SK-N-DZ (cell line): ENCODE results near the gene COL4A4. TPM values are rescaled to one million over a fixed set of nuclear protein-coding genes. Genes with fewer than 3 reads are reported as not detected.
"Not testable (repeated sequence)": the region's sequence is repeated elsewhere in the genome, so short reads cannot be mapped to it uniquely, and the experiment has no call there.

Experiments
- DNase-seq: peaks from one replicate; pipeline ENCODE4 v3.0.0-alpha.2; 2015; ENCODE audit warnings: low spot score
- polyA plus RNA-seq, 2 experiments: library from polyadenylated mRNA; depleted of rRNA; stranded (reverse); fragments of >200 nt; gene quantifications; 2 replicates each; pipeline ENCODE4 v1.2.3, GENCODE V29; 2014

The COL4A4 gene
- polyA plus RNA-seq (2014; cell fraction: cytosol; rRNA removed), result not detected in 2 replicates
- polyA plus RNA-seq (2014; cell fraction: nucleus; rRNA removed), result 0.01 TPM in 1 of 2 replicates, not detected in the other

GRCh38 chr2:227163998-227164762 is at the start of gene COL4A4, which contains the start of gene COL4A3:
Gene COL4A4, minus strand, starts transcription at chr2:227164205. Its CDS starts 16,722 bp downstream, at chr2:227147483.
Gene COL4A3, plus strand, starts transcription at chr2:227164624. Its CDS starts 103 bp downstream, at chr2:227164727.
- DNase-seq, result no peak

DNA sequence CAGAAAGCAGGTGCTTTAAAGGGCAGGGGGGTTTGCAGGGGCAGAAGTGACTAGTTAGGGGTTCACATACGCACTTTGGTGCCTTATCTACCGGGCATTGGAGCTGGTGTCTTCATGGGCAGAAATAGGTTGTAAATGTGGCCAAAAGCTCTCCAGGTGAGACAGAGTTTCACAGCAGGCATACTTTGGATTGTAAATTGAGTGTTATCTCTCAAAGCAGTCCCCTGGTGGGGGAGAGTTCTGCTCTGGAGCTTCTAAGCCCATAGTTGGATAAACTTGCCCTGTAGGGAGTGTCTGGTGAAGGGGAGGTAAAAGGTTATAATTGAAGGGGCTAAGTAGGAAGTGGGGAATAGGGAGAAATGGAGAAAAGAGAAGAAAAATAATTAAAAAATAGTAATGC is 43.6 kb upstream of the COL4A4 start:
- no peak for DNase-seq

DNA sequence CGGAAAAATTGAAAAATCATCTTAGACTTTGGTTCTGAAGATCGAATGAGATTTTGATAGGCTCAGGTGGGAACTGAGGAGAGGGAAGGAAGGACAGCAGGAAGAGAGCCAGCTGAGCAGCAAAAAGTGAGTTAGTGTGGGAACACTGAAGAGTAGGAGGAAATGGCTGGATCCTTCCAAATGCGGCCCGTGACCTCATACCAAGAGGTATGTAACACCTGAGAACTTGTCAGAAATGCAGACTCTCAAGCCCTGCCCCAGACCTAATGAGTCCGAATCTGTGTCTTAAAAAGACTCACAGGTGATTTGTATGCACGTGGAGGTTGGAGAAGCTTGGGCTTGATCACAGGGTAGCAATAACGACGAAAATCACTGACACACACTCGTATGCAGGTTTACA is 42.4 kb upstream of the COL4A4 start:
- DNase-seq, result no peak

GRCh38 chr2:227205701-227206100 is 41.7 kb upstream of the COL4A4 start:
- DNase-seq, result no peak

GRCh38 chr2:227204452-227204851 is 40.4 kb upstream of the COL4A4 start:
- DNase-seq, result no peak

- no peak for DNase-seq
These were observed 37.8 kb upstream of the COL4A4 start for GRCh38 chr2:227201771-227202170.

DNA sequence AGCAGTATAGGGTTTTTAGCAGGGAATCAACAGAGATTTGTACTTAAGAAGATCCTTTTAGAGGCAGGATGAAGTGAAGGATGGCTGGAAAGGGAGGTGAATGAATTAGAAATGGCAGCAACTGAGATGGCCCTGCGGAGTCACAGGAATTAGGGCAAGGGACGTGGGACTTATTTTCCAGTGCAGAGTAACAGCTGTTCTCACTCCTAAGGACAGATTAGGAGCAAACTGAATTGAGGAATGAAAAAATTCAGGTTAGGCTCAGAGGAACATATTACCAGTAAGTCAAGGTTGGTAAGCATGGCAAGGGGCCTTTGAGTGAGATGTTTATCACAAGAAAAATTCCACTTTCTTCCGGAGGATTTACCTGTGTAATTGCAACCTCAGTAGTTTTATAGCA is 34.9 kb upstream of the COL4A4 start:
- DNase-seq, result no peak

DNA sequence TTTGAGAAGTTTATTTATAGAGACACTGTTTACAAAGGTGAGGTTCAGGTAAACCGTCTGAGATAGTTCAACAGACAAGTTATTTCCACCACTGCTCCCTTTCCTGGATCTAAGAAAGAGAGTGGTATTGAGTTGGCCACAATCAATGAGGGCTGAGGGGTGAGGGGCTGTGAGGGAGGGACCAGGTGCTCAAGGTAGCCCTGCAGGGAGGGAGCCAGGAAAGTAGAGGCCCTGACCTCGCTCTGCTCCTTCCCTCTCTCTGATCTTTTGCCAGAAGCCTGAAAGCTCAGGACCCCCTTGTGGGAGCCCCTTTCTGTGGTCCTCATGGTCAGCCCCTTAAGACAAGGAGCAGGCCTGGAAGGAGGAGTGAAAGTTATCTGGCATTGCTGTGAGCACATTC is 30.2 kb upstream of the COL4A4 start:
- DNase-seq, result no peak

GRCh38 chr2:227192491-227192890 is 28.5 kb upstream of the COL4A4 start:
- no peak for DNase-seq

GRCh38 chr2:227191367-227191766 is 27.4 kb upstream of the COL4A4 start:
- DNase-seq, result peak; percentile 10

DNA sequence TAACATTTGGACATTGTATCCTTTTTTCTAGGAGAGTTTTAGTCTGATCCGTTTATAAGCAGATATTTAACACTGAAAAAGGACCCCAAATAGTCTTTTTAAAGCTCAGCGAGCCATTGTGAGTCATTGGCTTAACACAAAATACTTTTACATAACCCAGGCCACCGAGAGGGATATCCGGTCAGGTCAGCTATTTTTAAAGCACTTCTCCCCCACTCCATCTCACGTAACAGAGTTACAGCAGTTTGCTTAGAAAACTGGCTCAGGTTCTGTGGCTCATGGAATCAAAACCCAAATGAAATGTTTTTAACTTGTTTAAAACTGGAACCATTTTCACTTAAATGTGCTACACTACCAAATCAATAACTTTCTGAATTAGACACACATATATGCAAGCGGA is 24.3 kb upstream of the COL4A4 start:
- no peak for DNase-seq

DNA sequence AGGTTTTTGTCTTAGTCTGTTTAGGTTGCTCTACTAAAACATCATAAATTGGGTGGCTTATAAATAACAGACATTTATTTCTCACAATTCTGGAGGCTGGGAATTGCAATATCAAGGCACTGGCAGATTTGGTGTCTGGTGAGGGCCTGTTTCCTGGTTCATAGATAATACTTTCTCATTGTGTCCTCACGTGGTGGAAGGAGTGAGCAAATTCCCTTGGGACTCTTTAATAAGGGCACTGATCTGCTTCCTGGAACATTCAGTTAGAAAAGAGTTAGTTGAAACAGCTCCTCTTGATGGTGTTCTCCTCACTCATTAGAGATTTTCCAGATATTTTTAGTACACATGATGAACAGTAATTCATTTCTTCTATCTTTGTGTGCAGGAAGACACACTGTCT is 22.7 kb upstream of the COL4A4 start:
- no peak for DNase-seq

GRCh38 chr2:227185615-227186232 is 21.7 kb upstream of the COL4A4 start:
- DNase-seq, result no peak

- DNase-seq, result no peak
These were observed 19.8 kb upstream of the COL4A4 start for GRCh38 chr2:227183657-227184367.

- no peak for DNase-seq
These were observed 18.8 kb upstream of the COL4A4 start for GRCh38 chr2:227182765-227183164.

DNA sequence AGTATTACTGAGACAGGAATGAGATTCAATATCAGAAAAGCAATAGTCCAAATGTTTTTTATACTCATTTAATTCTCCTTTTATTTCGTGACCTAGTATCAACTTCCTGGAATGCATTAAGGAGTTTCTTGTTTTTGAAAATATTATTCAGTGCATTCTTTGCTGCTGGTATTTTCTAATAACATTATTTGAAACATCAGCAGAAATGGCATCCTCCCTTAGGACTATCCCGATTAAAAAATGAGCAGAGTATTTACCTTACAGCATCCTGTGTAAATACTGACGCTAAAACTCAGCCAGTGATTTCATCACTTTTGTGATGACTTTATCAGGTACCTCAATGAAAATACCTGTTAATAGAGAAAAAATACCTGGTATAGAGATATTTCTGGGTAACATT is 16.8 kb upstream of the COL4A4 start:
- no peak for DNase-seq

DNA sequence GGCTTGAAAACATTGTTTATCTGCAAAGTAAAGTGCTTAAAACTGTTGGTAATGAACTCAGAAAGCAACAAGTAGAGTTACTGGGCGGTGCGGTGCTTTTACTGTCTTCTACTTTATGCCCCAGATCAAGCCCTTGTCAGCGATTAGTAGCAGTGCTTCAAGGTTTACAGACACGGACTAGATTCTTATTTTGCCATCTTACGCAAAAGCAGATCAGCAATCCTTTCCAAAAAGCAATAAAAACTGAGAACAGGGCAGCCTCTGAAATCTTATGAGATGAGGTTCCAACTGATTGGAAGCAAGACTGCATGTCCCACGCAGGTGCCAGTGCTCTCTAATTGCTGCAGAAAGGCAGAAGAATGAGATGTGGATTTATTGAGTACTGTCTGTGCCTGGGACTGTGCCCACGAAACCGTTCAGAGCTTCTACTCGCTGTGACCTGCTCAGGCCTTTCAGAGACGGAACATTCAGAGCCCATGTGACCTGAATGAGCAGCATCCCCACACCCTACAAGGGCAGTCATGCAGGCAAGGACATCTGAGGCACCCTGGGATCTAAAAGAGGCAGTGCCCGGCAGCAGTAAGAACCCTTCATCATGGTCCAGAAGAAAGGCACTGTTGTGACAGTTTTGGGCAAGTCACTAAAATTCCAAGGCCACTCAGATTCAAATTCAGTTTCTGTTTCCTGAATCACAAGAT is 16.1 kb upstream of the COL4A4 start:
- DNase-seq, result no peak

- no peak for DNase-seq
These were observed 13.8 kb upstream of the COL4A4 start for GRCh38 chr2:227177592-227178336.

GRCh38 chr2:227171779-227172178 is 7.8 kb upstream of the COL4A4 start:
- DNase-seq, result not testable (repeated sequence)

DNA sequence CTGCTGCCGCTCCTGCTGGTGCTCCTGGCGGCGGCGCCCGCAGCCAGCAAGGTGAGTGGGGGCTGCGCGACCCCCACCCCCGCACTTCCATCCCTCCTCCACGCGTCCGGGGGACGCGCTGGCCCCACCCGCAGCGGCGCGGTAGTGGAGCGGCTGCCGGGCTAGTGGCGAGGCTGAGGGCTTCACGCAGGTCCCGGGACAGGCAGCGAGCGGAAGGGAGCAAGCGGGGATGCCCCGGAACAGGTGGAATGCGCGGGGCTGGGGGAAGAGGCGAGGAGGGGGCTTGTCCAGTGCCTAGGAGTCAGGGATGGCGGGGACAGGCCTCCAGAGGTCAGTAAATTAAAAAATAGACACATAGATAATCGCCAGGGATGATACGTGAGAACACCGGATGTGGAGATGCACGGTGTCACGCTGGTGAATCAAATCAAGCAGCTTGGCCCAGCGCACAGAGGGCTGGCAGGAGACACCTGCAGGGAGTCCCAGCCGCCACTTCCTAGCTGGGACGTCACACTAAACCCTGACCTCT is 822 bp upstream of the COL4A4 start:
- no peak for DNase-seq
